Liver (tissue), 9 donors: Measurements from ENCODE around the gene MAGI1. TPM values are rescaled to one million over a fixed set of nuclear protein-coding genes. Genes with fewer than 3 reads are reported as not detected.

Experiments used
- DNase-seq: peaks from one replicate; pipeline ENCODE4 v3.0.0-alpha.2; 2017; ENCODE audit warnings: low spot score
- H3K27ac ChIP-seq, 2 donors: one replicate each; pipeline ENCODE4 v1.7.0; 2013; ENCODE audit warnings: inconsistent platforms in 2 of 2, low read length in 2 of 2, control low read depth in 1 of 2, low read depth in 1 of 2, mild to moderate bottlenecking in 1 of 2
- H3K27me3 ChIP-seq, 4 donors: one replicate each; pipeline versions ENCODE4 v1.6.1 to v1.7.0; 2013; ENCODE audit warnings: low read length in 3 of 4, inconsistent platforms in 1 of 4, mild to moderate bottlenecking in 1 of 4, moderate library complexity in 1 of 4; ENCODE audit not compliant: control insufficient read depth in 4 of 4, insufficient read depth in 4 of 4
- H3K36me3 ChIP-seq, 4 donors: one replicate each; pipeline versions ENCODE4 v1.6.1 to v1.7.0; 2013; ENCODE audit warnings: low read length in 3 of 4, mild to moderate bottlenecking in 3 of 4, low read depth in 1 of 4, moderate library complexity in 1 of 4; ENCODE audit not compliant: control insufficient read depth in 4 of 4, insufficient read depth in 3 of 4
- H3K4me1 ChIP-seq, 4 donors: one replicate each; pipeline versions ENCODE4 v1.6.1 to v1.7.0; 2013; ENCODE audit warnings: low read length in 3 of 4, mild to moderate bottlenecking in 3 of 4, moderate library complexity in 1 of 4; ENCODE audit not compliant: control insufficient read depth in 4 of 4, insufficient read depth in 4 of 4
- H3K4me3 ChIP-seq, 3 donors: one replicate each; pipeline versions ENCODE4 v1.6.1 to v1.7.0; 2013; ENCODE audit warnings: low read length in 3 of 3, control low read depth in 1 of 3, low read depth in 1 of 3, mild to moderate bottlenecking in 1 of 3
- H3K9ac ChIP-seq, 2 donors: one replicate each; pipeline ENCODE4 v1.7.0; 2013; ENCODE audit warnings: low read length in 2 of 2, mild to moderate bottlenecking in 2 of 2, moderate library complexity in 2 of 2, control low read depth in 1 of 2, low read depth in 1 of 2
- H3K9me3 ChIP-seq, 4 donors: one replicate each; pipeline versions ENCODE4 v1.6.1 to v1.7.0; 2013; ENCODE audit warnings: low read length in 3 of 4; ENCODE audit not compliant: control insufficient read depth in 4 of 4
- CTCF ChIP-seq: fragments of 150-350 bp; IDR thresholded peaks from 2 replicates; pipeline ENCODE4 v1.5.1; 2017; ENCODE audit warnings: improper control_type of control experiment, low read depth, low read length; ENCODE audit not compliant: missing input control
- EGR1 ChIP-seq, 2 donors: IDR thresholded peaks; 2 replicates each; pipeline ENCODE4 v1.6.1; 2016 to 2018; ENCODE audit warnings: antibody characterized with exemption in 2 of 2, low read depth in 2 of 2
- FOXA2 ChIP-seq: IDR thresholded peaks from 2 replicates; pipeline ENCODE4 v1.6.1; 2016; ENCODE audit warnings: antibody characterized with exemption
- GABPA ChIP-seq, 2 donors: IDR thresholded peaks in 1 of 2; conservative IDR thresholded peaks in 1 of 2; 2 replicates each; pipeline ENCODE4 v1.6.1; 2016; ENCODE audit warnings: antibody characterized with exemption in 2 of 2, mild to moderate bottlenecking in 1 of 2, moderate library complexity in 1 of 2
- HNF4A ChIP-seq, 2 donors: conservative IDR thresholded peaks; 2 replicates each; pipeline ENCODE4 v1.6.1; 2016; ENCODE audit warnings: antibody characterized with exemption in 2 of 2, mild to moderate bottlenecking in 2 of 2
- HNF4G ChIP-seq: IDR thresholded peaks from 2 replicates; pipeline ENCODE4 v1.6.1; 2016; ENCODE audit warnings: antibody characterized with exemption
- JUND ChIP-seq, 2 donors: IDR thresholded peaks; 2 replicates each; pipeline ENCODE4 v1.6.1; 2016; ENCODE audit warnings: antibody characterized with exemption in 2 of 2
- NR2F2 ChIP-seq: IDR thresholded peaks from 2 replicates; pipeline ENCODE4 v1.6.1; 2016; ENCODE audit warnings: antibody characterized with exemption
- RAD21 ChIP-seq, 2 donors: IDR thresholded peaks; 2 replicates each; pipeline ENCODE4 v1.6.1; 2016; ENCODE audit warnings: antibody characterized with exemption in 2 of 2, mild to moderate bottlenecking in 2 of 2
- SP1 ChIP-seq: IDR thresholded peaks from 2 replicates; pipeline ENCODE4 v1.6.1; 2018; ENCODE audit warnings: antibody characterized with exemption, mild to moderate bottlenecking
- TAF1 ChIP-seq: conservative IDR thresholded peaks from 2 replicates; pipeline ENCODE4 v1.6.1; 2016; ENCODE audit warnings: antibody characterized with exemption, mild to moderate bottlenecking
- polyA plus RNA-seq, 2 donors: library from polyadenylated mRNA; stranded (reverse) in 1 of 2; unstranded in 1 of 2; fragments of 200-250 nt in 1 of 2; fragments of >200 nt in 1 of 2; fragmentation: Nextera tagmentation in 1 of 2; extraction: Ambion mirVana in 1 of 2; gene quantifications; one replicate each; pipeline versions ENCODE4 v1.2.1 to v1.2.3, GENCODE V29; 2013 to 2015
- total RNA-seq, 2 donors: library from RNA; depleted of rRNA; stranded (reverse); fragments of >200 nt; gene quantifications; one replicate each; pipeline ENCODE4 v1.2.3, GENCODE V29; 2014
- TF ChIP-seq, protein P1 (sequence below): IDR thresholded peaks from 2 replicates; pipeline ENCODE4 v1.6.1; 2016; ENCODE audit warnings: antibody characterized with exemption
- TF ChIP-seq, protein P2 (sequence below): IDR thresholded peaks from 2 replicates; pipeline ENCODE4 v1.6.1; 2016; ENCODE audit warnings: antibody characterized with exemption, mild to moderate bottlenecking
- donor health status: healthy.
- donor health status: healthy.
- donor health status: healthy.
- donor health status: healthy.
- donor health status: healthy.

MAGI1 gene
- total and polyA plus RNA-seq, 4 donors: 9.6 to 68.8 (median 14.0) TPM

- TF ChIP-seq, protein P1, sequence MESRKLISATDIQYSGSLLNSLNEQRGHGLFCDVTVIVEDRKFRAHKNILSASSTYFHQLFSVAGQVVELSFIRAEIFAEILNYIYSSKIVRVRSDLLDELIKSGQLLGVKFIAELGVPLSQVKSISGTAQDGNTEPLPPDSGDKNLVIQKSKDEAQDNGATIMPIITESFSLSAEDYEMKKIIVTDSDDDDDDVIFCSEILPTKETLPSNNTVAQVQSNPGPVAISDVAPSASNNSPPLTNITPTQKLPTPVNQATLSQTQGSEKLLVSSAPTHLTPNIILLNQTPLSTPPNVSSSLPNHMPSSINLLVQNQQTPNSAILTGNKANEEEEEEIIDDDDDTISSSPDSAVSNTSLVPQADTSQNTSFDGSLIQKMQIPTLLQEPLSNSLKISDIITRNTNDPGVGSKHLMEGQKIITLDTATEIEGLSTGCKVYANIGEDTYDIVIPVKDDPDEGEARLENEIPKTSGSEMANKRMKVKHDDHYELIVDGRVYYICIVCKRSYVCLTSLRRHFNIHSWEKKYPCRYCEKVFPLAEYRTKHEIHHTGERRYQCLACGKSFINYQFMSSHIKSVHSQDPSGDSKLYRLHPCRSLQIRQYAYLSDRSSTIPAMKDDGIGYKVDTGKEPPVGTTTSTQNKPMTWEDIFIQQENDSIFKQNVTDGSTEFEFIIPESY: no peak
- TF ChIP-seq HNF4G: no peak
- no peak for TF ChIP-seq RAD21 (IDR thresholded peaks at IDR 0.05)
- TF ChIP-seq SP1: no peak
These were observed 37.1 kb downstream of the MAGI1 start (continued) for GRCh38 chr3:66001626-66002025.

DNA sequence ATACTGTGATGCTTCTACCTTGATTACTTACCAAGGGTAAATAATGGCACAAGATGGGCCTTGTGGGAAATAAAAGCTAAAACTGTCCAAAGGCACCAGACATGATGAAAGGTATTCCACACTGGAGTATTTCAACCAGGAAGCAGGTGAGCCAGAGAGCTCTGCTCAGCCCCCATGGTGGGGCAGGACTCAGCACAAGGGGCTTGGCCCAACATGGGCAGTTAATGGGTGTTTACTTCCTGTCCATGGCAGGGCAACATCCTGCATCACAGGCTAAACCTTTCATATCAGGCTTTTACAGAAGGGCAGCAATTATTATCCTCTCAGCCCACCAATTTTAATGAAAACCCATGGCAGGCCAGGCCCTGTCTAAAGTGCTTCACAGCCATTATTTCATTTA lies 38.2 kb downstream of the MAGI1 start:
- no peak overlapping the region for H3K9ac ChIP-seq
- peak overlapping the region; percentile 48 to 64 for H3K27ac ChIP-seq
- TF ChIP-seq GABPA (IDR thresholded peaks at IDR 0.05 in 1 of 2, conservative IDR thresholded peaks at IDR 0.05 in 1 of 2) (no peak), NR2F2 (no peak), TAF1 (no peak), CTCF (no peak), JUND (IDR thresholded peaks at IDR 0.05) (no peak), HNF4G (no peak), EGR1 (IDR thresholded peaks at IDR 0.05; ENCODE audit: low read depth in 2 of 2) (no peak), HNF4A (conservative IDR thresholded peaks at IDR 0.05) (no peak), RAD21 (IDR thresholded peaks at IDR 0.05) (no peak), FOXA2 (no peak)
- TF ChIP-seq, protein P1: no peak
- TF ChIP-seq, protein P2, sequence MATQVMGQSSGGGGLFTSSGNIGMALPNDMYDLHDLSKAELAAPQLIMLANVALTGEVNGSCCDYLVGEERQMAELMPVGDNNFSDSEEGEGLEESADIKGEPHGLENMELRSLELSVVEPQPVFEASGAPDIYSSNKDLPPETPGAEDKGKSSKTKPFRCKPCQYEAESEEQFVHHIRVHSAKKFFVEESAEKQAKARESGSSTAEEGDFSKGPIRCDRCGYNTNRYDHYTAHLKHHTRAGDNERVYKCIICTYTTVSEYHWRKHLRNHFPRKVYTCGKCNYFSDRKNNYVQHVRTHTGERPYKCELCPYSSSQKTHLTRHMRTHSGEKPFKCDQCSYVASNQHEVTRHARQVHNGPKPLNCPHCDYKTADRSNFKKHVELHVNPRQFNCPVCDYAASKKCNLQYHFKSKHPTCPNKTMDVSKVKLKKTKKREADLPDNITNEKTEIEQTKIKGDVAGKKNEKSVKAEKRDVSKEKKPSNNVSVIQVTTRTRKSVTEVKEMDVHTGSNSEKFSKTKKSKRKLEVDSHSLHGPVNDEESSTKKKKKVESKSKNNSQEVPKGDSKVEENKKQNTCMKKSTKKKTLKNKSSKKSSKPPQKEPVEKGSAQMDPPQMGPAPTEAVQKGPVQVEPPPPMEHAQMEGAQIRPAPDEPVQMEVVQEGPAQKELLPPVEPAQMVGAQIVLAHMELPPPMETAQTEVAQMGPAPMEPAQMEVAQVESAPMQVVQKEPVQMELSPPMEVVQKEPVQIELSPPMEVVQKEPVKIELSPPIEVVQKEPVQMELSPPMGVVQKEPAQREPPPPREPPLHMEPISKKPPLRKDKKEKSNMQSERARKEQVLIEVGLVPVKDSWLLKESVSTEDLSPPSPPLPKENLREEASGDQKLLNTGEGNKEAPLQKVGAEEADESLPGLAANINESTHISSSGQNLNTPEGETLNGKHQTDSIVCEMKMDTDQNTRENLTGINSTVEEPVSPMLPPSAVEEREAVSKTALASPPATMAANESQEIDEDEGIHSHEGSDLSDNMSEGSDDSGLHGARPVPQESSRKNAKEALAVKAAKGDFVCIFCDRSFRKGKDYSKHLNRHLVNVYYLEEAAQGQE: no peak
- no peaks in the 10 kb centered on the region for H3K9me3 ChIP-seq
- no peak for DNase-seq
- H3K36me3 ChIP-seq: no peaks in the 10 kb centered on the region
- H3K27me3 ChIP-seq: no peaks in the 10 kb centered on the region
- H3K4me1 ChIP-seq: peaks cover 15 to 33% (median 19%) of the 10 kb centered on the region in 4 donors
- no peak overlapping the region for H3K4me3 ChIP-seq
